Measurements from ENCODE around the gene SLCO3A1.

DNA sequence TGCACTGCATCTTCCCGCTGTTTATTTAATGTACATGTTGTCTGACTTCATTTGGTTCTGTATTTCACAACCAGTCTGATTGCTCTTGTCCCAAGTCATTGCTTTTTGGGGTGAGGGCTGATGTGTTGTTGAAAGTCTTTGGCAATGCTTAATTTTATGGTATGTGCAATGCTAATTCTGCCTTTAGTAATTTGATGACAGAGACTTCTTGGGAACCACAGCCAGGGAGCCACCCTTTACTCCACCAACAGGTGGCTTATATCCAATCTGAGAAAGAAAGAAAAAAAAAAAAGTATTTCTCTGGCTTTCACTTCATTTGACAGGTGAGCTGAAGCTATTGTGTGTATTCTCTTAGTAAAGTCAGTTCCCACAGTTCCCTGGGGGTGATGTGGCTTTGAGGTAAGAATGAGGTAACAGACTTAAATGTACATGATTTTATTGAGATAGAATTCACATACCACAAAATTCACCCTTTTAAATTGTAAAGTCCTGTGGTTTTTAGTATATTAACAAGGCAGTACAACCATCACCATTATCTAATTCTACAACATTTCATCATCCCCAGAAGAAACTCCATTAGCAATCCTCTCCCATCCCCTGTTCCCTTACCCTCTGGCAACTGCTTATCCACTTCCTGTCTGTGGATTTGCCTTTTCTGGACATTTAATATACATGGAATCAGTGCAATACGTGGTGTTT, 97.3 kb downstream of the SLCO3A1 start:
- no peak for TF ChIP-seq POLR2A (IDR thresholded peaks at IDR 0.05; ENCODE audit: low read length)
- TF ChIP-seq GATA1 (IDR thresholded peaks at IDR 0.05; ENCODE audit: low read depth, low read length): no peak

All from erythroblast (primary cell).